ENCODE data around the gene FLYWCH1. TPM values are rescaled to one million over a fixed set of nuclear protein-coding genes. Genes with fewer than 3 reads are reported as not detected.

The FLYWCH1 gene
- total and polyA plus RNA-seq, 9 of the 15 experiments (the other 6 are each of a cell fraction or from before 2014, with no cell fraction given): 0.18 to 33.6 (median 11.3) TPM

DNA sequence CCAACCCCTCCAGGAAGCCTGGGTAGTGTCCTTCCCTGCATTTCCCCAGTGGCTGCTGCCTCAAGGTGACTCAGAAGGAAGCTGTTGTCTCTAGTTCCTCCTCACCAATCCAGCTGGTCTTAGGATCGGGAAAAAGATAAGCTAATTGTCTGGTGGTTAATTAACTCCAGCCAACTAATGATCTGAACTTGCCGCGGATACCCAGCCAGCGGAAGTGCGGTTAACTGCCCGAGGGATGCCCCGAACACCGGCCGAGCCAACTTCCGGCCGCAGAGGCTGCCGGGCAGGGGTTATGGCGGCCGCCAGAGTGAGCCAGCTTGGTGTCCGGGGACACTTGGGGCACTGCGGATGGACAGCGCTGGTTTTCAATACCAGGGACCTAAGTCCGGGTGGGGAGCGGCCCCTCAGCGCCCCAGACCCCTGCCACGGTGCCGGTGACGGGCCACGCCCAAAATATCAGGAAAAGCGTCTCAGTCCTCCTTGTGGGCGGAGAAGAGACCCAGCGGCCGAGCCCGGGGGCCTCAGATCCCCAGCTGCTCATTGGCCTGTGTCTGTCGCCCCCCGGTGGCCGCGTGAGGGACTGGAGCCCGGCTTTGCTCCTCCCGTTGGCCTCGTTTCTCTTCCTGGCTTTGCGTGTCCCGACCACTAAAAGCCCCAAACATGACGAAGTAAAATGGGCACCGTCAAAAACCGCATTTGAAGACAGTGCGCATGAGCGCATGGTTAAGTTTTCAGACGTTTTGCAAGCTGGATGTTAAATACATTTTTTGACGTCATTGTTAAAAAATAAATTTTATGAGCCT is 43.5 kb upstream of the FLYWCH1 start (continued):
- TF ChIP-seq MAZ (CRISPR knock-in tag; conservative IDR thresholded peaks at IDR 0.05 in 1 of 2, IDR thresholded peaks at IDR 0.05 in 1 of 2) (peak; percentile 89 to 95), JUN (IDR thresholded peaks at IDR 0.05; ENCODE audit: borderline replicate concordance, low read depth, low read length) (no peak; the same call in 1 of the 2 replicates), JUN (CRISPR knock-in tag; IDR thresholded peaks at IDR 0.05; ENCODE audit: borderline replicate concordance) (no peak), TAF1 (IDR thresholded peaks at IDR 0.05; ENCODE audit: control insufficient read depth, extremely low read depth, insufficient read depth, low read length, severe bottlenecking) (peak; percentile 84), PHTF2 (CRISPR knock-in tag; IDR thresholded peaks at IDR 0.05) (no peak), NFRKB (IDR thresholded peaks at IDR 0.05; ENCODE audit: low read depth) (peak; percentile 86), ZNF644 (tag; IDR thresholded peaks at IDR 0.05; ENCODE audit: low read depth) (peak; percentile 85), SETDB1 (IDR thresholded peaks at IDR 0.05; ENCODE audit: low read length) (no peak), ZNF197 (CRISPR knock-in tag; IDR thresholded peaks at IDR 0.05; ENCODE audit: low read depth) (peak; percentile 80), ETS2 (tag; IDR thresholded peaks at IDR 0.05; ENCODE audit: borderline replicate concordance, poor library complexity, severe bottlenecking) (no peak), MAFK (IDR thresholded peaks at IDR 0.05; ENCODE audit: low read length) (no peak), MYBL2 (IDR thresholded peaks at IDR 0.05; ENCODE audit: low read depth) (no peak), MYBL2 (CRISPR knock-in tag; IDR thresholded peaks at IDR 0.05; ENCODE audit: borderline replicate concordance) (no peak), ILF3 (IDR thresholded peaks at IDR 0.05; ENCODE audit: borderline replicate concordance) (no peak), C11orf30 (IDR thresholded peaks at IDR 0.05; ENCODE audit: low read depth) (peak; percentile 99), ZNF143 (CRISPR knock-in tag; IDR thresholded peaks at IDR 0.05) (peak; percentile 83), TAL1 (IDR thresholded peaks at IDR 0.05) (no peak), FIP1L1 (IDR thresholded peaks at IDR 0.05; ENCODE audit: low read depth, low read length, poor library complexity, severe bottlenecking) (no peak), ZNF695 (CRISPR knock-in tag; IDR thresholded peaks at IDR 0.05) (no peak), EGR1 (conservative IDR thresholded peaks at IDR 0.05) (peak; percentile 71), SOX6 (IDR thresholded peaks at IDR 0.05) (peak; percentile 58), CBX8 (IDR thresholded peaks at IDR 0.05; ENCODE audit: borderline replicate concordance, extremely low read depth, low read depth, low read length, poor library complexity, severe bottlenecking) (no peak), NFYB (IDR thresholded peaks at IDR 0.05; ENCODE audit: extremely low read depth, insufficient read length) (no peak)
- TF ChIP-seq, protein P1, sequence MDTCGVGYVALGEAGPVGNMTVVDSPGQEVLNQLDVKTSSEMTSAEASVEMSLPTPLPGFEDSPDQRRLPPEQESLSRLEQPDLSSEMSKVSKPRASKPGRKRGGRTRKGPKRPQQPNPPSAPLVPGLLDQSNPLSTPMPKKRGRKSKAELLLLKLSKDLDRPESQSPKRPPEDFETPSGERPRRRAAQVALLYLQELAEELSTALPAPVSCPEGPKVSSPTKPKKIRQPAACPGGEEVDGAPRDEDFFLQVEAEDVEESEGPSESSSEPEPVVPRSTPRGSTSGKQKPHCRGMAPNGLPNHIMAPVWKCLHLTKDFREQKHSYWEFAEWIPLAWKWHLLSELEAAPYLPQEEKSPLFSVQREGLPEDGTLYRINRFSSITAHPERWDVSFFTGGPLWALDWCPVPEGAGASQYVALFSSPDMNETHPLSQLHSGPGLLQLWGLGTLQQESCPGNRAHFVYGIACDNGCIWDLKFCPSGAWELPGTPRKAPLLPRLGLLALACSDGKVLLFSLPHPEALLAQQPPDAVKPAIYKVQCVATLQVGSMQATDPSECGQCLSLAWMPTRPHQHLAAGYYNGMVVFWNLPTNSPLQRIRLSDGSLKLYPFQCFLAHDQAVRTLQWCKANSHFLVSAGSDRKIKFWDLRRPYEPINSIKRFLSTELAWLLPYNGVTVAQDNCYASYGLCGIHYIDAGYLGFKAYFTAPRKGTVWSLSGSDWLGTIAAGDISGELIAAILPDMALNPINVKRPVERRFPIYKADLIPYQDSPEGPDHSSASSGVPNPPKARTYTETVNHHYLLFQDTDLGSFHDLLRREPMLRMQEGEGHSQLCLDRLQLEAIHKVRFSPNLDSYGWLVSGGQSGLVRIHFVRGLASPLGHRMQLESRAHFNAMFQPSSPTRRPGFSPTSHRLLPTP (IDR thresholded peaks at IDR 0.05; ENCODE audit: borderline replicate concordance, extremely low read depth, insufficient read length): peak; percentile 3
- TF ChIP-seq, protein P2, sequence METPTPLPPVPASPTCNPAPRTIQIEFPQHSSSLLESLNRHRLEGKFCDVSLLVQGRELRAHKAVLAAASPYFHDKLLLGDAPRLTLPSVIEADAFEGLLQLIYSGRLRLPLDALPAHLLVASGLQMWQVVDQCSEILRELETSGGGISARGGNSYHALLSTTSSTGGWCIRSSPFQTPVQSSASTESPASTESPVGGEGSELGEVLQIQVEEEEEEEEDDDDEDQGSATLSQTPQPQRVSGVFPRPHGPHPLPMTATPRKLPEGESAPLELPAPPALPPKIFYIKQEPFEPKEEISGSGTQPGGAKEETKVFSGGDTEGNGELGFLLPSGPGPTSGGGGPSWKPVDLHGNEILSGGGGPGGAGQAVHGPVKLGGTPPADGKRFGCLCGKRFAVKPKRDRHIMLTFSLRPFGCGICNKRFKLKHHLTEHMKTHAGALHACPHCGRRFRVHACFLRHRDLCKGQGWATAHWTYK (CRISPR knock-in tag; IDR thresholded peaks at IDR 0.05): peak; percentile 94

Measured in K562 (cell line).